ENCODE data around the gene MFRP.

MFRP gene

DNA sequence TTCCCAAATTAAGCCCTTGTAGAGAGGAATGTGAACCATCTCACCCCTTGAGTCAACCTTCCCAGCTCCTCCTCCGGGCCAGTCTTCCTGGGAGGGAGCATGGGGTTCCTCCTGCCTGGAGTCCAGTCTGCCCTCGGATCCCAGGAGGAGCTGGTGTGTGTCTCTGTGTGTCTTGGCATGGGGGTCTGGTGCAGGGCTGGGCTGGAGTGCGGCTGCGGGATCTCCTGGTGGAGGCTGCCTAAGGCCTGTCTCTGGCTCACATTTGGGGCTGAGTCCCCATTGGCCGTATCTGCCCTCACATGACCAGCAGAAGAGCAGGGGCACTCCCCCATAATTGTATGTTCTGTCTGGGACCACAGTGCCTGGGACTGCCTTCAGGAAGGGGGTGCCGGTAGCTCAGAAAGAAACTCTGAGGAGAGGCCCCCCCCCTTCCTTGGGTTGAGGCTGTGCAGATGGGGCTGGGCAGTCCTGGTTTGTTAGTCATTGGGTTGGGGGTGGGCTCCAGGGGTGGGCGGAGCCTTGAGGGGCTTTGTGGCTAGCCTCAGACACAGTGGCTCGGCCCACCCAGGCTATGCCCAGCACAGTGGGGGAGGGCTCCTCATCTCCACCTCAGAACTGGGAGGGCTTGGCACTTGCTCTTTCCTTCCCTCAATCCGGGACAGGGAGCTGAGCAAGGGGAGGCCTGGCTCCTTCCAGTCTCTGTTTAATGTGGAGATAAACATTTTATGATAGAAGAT lies 8.8 kb downstream of the MFRP start:
- no peak for DNase-seq (ENCODE audit: low spot score)

DNA sequence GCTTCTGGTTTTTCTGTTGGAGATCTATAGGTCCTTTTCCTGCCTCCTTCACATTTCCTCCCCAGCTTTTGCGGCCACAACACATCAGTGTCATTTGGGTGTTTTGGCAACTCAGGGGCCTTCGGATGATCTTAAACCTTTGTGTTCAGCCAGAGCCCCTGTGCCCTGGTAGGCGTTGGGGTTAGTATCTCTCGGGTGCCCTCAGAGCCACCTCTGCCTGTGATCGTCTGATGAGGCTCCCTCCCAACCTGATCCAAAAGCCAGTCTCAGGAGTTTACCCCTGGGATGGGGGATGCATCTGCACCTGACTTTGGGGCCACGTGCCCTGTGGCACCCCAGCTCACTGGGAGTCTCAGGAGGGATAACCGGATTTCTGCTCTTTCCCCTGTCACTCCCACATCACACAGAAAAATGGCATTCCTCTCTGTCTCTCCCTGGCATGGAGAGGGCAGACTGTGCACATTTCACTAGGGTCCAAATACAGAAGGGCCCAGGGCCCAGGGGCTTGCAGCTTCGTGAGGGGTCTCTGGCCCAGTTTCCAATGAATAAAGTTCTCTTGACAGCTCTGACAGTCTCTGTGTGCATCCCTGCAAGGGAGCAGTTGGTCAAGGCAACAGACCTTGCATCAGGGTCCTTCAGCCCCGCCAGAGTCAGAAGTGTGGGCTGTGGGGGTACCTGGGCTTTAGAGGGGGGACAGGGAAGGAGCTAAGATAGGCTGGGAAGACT lies 9.6 kb downstream of the MFRP start:
- DNase-seq (ENCODE audit: low spot score), result no peak

DNA sequence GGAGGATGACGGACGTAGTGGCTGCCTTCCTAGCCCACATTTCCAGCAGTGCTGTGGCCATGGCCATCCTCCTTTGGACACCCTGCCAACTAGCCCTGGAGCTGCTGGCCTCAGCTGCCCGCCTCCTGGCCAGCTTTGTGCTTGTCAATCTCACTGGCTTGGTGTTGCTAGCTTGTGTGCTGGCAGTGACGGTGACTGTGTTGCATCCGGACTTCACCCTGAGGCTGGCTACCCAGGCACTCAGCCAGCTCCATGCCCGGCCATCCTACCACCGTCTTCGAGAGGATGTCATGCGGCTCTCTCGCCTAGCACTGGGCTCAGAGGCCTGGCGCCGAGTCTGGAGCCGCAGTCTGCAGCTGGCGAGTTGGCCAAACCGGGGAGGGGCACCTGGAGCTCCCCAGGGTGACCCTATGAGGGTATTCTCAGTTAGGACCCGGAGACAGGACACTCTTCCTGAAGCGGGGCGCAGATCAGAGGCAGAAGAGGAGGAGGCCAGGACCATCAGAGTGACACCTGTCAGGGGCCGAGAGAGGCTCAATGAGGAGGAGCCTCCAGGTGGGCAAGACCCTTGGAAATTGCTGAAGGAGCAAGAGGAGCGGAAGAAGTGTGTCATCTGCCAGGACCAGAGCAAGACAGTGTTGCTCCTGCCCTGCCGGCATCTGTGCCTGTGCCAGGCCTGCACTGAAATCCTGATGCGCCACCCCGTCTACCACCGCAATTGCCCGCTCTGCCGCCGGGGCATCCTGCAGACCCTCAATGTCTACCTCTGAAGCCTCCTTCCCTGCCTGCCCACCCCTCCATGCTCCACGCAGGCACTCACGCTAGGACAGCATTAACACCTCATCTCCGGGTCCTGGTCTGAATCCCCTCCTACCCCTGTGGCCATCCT lies 10.6 kb downstream of the MFRP start:
- DNase-seq (ENCODE audit: low spot score), result no peak

DNA sequence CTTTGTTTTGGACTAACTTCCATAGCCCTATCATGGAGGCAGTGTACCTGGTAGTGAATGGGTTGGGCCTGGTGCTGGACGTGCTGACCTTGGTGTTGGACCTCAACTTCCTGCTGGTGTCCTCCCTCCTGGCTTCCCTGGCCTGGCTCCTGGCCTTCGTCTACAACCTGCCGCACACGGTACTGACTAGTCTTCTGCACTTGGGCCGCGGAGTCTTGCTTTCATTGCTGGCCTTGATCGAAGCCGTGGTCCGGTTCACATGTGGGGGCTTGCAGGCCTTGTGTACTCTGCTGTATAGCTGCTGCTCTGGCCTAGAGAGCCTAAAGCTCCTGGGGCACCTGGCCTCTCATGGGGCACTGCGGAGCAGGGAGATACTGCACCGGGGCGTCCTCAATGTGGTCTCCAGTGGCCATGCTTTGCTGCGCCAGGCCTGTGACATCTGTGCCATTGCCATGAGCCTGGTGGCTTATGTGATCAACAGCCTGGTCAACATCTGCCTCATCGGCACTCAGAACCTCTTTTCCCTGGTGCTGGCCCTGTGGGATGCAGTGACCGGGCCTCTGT lies 11.3 kb downstream of the MFRP start:
- DNase-seq (ENCODE audit: low spot score), result no peak

DNA sequence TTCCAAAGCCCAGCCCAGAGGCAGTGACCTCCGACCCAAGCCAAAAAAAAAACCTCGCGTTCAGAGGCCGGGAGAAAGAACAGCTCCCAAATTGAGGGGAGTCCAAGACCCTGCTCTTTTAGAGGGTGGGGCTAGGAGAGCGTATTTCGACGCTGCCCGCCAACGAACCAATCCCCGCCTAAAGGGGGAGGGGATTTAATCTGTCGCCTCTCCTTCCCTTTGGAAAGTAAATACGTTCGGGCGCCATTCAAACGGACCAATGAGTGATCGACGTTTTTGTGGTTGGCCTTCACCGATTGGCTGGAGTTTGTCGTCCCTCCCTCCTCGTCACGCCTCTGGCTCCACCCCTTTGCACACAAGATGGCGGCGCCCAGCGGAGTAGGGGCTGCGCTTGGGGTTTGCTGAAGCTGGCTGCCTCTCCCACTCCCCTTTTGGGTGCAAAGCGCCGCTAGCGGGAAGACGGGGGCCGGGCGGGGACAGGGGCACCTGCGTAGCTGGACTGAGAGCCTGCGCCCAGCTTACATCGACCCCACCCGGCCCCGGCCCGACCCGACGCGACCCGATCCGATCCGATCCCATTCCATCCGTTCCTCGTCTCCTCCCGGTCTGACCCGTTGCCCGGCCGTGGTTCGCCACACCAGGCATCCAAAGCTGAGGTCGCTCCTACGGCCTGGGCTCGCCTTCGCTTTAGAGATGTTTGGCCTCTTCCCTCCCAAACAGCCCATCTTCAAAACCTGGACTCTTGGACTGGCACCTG lies 12.2 kb downstream of the MFRP start, which contains the start of gene RNF26:
TSS of gene RNF26 (plus strand) at position 354 of the 757 bp plus-strand sequence. CDS start 596 bp downstream, outside the sequence.
- peak; percentile 96 for DNase-seq (ENCODE audit: low spot score)

DNA sequence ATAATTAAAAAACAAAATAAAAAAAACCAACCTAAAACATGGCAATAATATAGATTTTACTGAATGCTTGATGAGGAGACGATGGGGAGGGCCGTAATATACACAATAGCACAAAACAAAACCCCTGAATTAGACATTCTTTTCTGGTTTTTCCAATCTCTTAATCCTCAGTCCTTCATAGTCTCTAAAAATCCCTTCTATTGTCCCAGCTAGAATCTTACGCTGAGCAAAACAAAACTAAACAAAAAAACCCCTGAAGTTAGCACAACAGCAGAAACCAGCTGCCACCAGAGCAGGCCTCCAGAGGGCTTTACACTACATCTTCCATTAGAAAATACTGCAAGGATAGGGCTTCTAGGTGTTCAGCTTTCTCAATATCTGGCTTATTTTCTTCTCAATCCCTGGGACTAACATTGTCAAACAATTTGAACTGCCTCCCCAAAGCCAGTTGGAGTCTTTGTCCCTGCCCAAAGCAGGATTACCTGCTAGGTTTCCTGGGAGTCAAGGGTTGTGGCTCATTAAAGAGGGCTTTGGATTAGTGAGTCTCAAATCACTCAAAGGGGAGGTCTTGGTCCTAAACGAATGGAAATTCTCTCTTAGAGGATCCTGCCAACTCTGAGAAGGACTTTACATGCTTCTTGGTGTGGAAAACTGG lies 14.3 kb downstream of the MFRP start:
- no peak for DNase-seq (ENCODE audit: low spot score)

DNA sequence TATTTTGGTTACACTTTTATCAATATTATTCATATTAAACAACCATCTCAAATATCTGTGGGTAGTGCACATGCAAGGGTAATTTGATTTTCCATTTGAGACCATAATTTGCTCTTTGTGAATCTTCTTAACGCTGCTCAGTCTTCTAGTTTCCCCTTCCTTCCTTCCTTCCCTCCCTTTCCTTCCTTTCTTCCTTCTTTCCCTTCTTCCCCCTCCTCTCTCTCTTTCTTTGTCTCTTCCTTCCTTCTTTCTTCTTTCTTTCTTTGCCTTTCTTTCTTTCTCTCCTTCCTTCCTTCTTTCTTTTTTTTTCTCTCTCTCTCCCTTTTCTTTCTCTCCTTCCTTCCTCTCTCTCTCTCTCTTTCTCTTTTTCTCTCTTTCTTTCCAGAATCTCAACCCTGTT lies 16.3 kb downstream of the MFRP start:
- no peak for DNase-seq (ENCODE audit: low spot score)

DNA sequence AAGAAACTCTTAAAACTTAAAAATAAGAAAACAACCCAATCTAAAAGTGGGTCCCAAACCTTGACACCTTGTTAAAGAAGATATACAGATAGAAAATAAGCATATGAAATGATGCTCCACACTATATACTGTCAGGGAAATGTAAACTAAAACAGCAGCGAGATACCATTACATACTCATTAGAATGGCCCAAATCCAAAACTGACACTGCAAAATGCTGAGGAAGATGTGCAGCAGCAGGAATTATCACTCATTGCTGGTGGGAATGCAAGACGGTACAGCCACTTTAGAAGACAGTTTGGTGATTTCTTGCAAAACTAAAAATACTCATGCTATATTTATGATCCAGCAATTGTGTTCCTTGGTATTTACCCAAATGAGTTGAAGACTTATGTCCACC lies 17.2 kb downstream of the MFRP start:
- DNase-seq (ENCODE audit: low spot score), result no peak

DNA sequence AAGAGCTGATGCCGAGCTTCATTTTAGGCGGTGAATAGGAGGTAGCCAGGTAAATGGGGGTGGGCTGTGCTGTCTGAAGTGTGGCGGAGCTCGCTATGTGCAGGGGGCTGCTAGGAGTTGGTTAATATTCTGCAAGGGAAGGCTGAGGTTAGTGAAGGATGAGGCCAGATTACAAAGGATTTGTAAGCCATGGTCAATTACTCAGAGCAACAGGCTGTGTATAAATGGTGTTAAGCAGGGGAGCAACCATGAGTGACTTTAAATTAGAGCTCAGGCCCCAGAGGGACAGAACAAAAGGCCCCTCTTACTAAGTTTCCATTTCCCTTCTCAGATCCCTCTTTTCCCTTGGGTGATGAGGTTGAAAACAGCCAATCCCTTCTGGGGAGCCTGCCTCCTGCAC lies 22.3 kb downstream of the MFRP start:
- DNase-seq (ENCODE audit: low spot score), result no peak

DNA sequence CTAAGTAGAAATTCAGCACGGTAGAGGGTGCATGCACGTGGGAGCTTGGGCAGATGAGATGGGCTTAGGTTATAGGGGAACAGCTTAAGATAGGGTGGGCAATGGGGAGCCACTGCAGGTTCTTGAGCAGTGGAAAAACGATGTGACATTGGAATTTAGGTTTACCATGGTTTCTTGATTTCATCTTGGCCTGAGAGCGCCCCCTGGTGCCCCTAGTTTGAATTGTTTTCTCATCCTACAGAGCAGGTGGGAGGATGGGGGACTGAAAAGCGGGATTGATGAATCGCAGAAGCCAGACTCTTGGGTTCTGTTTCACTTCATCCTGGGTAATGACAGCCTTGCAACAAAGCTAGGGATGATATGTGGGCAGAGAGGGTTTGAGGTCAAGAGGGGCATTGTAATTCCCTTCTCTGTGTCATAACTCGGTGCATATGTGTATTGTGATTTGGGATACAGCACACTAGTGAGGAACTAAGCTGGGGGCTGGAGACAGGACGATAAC lies 22.9 kb downstream of the MFRP start:
- peak; percentile 79 for DNase-seq (ENCODE audit: low spot score)

DNA sequence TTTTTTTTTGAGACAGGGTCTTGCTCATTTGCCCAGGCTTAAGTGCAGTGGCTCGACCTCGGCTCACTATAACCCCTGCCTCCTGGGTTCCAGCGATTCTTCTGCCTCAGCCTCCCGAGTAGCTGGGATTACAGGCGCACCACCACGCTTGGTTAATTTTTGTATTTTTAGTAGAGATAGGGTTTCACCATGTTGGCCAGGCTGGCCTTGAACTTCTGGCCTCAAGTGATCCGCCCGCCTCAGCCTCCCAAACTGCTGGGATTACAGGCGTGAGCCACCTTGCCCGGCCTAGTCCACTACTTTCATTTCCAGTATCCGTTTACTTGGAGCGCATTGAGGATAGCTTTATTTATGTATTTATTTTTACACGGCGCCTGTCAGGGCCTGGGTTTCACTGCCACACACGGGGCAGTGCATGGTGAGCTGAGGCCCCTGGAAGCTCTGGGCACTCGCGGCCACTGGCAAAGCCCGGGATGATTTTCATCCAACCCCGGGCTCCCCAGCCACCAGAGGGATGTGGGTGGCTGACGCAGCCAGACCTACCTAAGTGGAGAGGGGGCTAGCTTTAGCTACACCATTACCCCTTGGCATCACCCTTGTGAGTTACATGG lies 23.5 kb downstream of the MFRP start:
- DNase-seq (ENCODE audit: low spot score), result no peak

DNA sequence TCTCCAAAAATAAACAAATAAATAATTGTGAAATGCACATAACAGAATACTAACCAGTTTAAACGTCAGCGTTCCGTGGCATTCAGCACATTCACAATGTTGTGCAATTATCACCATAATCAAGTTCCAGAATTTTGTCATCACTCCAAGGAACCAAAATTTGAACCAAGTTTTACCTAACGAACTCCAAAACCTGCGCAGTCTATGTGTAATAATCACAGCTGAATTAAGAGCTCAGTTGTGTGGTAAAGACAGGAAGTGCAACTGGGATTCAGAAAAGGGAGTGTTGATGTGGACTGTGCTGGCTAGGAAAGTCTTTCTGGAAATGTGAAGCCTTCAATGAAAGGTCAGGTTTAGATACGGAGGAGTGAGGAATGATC lies 24.2 kb downstream of the MFRP start:
- DNase-seq (ENCODE audit: low spot score), result no peak

DNA sequence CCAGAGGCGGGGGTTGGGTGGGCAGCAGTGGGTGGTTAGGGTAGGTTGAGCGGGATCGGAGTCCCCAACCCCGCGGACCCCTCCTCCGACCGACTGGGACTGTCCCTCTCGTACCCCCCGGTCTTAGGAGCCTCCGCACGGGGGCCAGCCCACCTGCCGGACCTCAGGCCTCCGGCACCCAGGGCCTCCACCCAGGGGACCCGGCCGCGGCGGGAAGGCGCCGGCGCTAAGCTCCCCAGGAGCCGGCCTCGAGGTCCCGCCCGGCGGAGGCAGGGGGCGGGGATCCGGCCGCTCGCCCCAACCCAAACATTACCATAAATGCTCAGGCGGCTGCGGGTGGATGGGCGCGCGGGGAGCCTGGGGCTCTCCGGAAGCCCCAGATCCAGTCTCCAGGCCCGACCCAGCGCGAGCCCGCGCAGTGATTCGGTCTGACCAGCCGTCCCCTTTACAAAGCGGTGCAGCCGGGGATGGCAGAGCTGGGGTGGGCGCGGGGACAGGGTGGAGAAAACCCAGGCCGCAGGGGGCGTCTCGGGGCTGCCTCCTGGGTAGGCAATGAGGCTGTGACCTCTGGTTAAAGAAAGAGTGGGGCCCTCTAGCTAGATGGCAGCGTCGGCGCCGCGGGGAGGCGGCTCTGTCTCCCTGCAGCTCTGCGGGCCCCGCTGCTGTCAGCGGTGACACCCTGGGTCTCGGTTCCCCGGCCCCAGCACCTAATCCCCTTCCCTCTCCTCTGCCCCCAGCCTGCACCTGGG lies 25.6 kb downstream of the MFRP start:
- peak; percentile 37 for DNase-seq (ENCODE audit: low spot score)

DNA sequence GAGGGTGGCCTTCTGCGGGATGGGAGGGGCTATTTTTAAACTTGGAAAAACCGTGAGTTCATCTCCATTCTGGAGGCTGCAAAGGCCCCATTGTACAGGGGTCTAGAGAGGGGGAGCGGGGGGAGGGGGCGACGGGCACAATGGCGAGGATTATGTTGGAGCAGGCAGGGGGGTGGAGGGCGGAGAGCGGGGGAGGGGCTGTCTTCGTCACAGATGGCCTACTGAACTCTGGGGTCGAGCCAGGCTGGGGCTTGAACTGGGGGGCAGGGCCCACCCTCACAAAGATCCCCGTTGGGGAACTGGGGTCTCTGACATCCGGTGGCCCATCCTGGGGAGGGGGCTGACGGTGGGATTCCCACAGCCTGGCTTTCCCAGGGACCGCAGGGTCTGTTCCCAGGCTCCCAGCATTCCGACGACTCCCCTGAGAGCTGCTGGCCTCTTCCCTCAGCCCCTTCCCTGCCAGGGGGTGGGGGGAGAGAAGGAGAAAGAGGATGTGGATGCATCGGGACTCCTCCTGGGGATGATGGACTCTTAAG lies 26.2 kb downstream of the MFRP start:
- no peak for DNase-seq (ENCODE audit: low spot score)

DNA sequence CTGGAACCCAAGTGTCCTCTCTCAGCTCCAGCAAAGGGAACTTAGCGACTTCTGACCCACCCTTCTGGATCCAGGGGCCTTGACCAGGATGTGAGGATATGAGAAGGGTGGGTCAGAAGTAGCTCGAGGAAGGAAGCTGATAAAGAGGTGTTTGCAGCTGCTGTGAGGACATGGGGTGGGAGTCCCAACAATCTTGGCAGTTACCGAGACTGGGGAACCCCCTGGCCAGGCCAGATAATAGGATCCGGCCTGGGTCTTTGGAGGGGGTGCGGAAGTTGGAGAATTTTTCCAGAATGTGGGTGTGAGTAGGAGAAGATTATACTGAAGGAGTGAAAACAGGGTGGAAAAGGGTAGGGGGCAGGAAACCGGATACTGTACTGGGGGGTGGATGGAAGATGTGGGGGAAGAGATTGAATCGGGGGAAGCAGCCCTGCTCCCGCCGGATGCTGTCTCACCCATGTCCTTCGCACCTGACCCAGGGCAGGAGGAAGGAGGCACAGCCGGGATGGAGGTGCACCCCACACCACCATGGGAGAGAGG lies 26.7 kb downstream of the MFRP start:
- DNase-seq (ENCODE audit: low spot score), result no peak

DNA sequence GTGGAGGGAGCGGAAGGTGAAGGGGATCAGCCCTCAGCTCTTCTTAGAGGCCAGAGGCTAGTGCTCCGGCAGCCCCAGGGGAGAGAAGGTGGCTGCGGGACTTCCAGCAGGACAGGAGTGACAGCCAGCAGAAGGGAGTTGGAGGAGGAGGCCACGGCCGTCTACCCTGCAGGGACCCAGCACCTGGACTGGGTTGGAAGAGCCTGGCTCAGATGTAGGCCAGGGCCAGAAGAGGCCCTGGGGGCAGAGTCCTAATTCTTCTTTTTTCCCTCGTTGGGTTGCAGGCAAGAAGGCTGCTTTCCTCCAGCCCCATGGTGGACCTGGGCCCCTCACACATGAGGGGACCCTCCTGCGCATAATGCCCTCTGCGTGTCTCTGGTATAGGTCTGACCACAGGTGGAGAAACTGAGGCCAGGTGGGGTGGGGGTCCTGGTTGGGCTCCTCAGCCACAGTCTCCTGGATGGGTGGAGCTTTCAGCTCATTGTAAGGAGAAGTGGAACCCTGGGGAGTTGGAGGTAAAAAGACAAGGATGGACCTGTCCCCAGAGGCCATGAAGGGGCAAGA lies 27.3 kb downstream of the MFRP start:
- DNase-seq (ENCODE audit: low spot score), result no peak

DNA sequence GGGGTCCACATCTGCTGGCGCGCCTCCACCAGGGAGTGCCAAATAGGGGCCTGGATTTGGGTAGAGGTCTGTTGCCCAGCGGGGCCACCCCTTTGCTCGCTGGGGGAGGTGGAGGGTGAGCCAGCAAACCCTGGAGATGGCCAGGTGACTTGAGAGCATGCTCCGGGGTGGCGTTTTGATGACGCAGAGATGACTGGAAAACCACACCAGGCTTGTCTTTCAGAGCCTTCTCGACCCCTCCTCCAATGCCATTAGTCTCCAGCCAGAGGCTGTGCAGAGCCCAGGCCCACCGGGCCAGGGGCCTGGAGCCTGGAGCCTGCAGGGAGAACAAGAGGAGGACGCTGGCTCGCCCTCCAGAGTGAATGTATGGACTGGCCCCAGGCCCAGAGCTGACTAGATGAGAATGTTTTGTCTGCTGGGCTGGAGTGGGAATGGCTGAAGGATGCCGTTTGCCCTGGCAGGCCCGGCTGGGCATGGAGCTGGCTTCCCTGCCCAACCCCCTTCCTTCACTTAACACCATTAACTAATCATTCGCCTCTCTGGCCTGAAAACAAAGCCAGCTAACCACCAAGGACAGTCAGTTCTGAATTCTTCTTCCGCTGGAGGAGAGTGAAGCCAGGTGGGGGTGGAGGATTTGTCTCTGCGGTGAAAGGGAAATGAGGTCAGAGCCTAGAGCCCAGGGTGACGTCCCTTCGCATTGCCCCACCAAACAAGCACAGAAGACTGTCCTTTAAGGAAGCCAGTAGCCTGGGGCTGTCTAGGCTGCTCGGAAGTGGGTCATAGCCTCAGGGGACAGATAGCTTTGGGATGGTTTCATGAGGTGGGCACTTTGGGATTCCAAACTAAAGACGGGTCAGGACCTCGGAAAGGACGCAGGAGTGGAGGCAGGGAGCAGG lies 28.0 kb downstream of the MFRP start:
- peak; percentile 24 for DNase-seq (ENCODE audit: low spot score)
